Right atrium auricular region (tissue), 2 donors: ENCODE data around the gene CASKIN2. TPM values are rescaled to one million over a fixed set of nuclear protein-coding genes. Genes with fewer than 3 reads are reported as not detected.

Experiments
- DNase-seq: peaks from one replicate; pipeline ENCODE4 v3.0.0-alpha.2; 2019; ENCODE audit warnings: low spot score
- H3K27ac ChIP-seq, 2 donors: fragments of 200-600 bp; sonication (generic); 1 replicate in 1 of 2; 2 replicates in 1 of 2; pipeline ENCODE4 v1.5.1; 2016 to 2019
- H3K27me3 ChIP-seq, 2 donors: fragments of 200-600 bp; sonication (generic); one replicate each; pipeline versions ENCODE4 v1.5.1 to v1.6.0; 2017 to 2019
- H3K36me3 ChIP-seq: fragments of 200-600 bp; sonication (generic); one replicate; pipeline ENCODE4 v1.5.1; 2016
- H3K4me1 ChIP-seq, 2 donors: fragments of 200-600 bp; sonication (generic); one replicate each; pipeline versions ENCODE4 v1.5.1 to v1.6.0; 2017 to 2019
- H3K4me3 ChIP-seq, 2 donors: fragments of 200-600 bp; sonication (generic); 1 replicate in 1 of 2; 2 replicates in 1 of 2; pipeline ENCODE4 v1.5.1; 2017 to 2019; ENCODE audit warnings: mild to moderate bottlenecking in 1 of 2, moderate library complexity in 1 of 2
- H3K9me3 ChIP-seq, 2 donors: fragments of 200-600 bp; sonication (generic); one replicate each; pipeline ENCODE4 v1.5.1; 2019
- total RNA-seq, 2 donors: library from RNA; depleted of rRNA; stranded (reverse); fragments of >200 nt; gene quantifications; one replicate each; pipeline ENCODE4 v1.1.0, GENCODE V29; 2016
- TF ChIP-seq, protein P1 (sequence below), 2 donors: fragments of 200-600 bp; sonication (generic); IDR thresholded peaks; one replicate each; pipeline ENCODE4 v1.5.1; 2019; ENCODE audit warnings: antibody characterized with exemption in 2 of 2

Gene CASKIN2
- total RNA-seq, 2 donors from 2014 or later = 18.3 to 28.7 TPM

DNA sequence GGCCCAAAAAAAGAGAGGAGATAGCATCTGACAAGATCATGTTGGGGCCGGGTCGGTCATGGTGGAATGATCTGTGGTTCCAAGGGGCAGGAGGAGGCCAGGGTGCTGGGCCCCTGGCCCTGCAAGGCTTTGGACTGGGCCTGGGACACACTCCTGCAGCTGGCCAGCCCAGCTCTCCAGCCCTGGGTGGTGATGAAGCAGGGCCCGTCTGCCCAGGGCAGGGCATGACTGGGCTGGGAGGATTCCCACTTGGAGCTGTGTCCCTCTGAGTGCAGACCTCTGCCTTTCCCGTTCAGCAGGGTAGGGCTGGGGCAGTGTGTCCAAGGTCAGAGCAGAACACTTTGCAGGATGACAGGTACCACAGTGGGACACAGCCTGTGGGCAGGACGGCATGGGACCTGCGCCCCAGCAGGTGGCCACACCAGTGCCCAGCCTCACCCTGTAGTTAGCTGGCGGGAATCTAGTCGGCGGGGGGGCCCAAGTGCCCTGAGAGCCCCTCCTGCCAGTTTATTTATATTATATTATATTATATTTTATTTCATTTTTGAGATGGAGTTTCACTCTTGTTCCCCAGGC is 44.7 kb upstream of the CASKIN2 start:
- Histone ChIP-seq H3K27ac (no peak overlapping the region), H3K27me3 (no peaks in the 10 kb centered on the region), H3K36me3 (peaks cover 20% of the 10 kb centered on the region), H3K4me1 (peaks cover 0 to 10% of the 10 kb centered on the region in 2 donors), H3K4me3 (no peak overlapping the region), H3K9me3 (no peaks in the 10 kb centered on the region)
- TF ChIP-seq, protein P1, sequence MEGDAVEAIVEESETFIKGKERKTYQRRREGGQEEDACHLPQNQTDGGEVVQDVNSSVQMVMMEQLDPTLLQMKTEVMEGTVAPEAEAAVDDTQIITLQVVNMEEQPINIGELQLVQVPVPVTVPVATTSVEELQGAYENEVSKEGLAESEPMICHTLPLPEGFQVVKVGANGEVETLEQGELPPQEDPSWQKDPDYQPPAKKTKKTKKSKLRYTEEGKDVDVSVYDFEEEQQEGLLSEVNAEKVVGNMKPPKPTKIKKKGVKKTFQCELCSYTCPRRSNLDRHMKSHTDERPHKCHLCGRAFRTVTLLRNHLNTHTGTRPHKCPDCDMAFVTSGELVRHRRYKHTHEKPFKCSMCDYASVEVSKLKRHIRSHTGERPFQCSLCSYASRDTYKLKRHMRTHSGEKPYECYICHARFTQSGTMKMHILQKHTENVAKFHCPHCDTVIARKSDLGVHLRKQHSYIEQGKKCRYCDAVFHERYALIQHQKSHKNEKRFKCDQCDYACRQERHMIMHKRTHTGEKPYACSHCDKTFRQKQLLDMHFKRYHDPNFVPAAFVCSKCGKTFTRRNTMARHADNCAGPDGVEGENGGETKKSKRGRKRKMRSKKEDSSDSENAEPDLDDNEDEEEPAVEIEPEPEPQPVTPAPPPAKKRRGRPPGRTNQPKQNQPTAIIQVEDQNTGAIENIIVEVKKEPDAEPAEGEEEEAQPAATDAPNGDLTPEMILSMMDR (IDR thresholded peaks at IDR 0.05) = no peak
- no peak for DNase-seq

DNA sequence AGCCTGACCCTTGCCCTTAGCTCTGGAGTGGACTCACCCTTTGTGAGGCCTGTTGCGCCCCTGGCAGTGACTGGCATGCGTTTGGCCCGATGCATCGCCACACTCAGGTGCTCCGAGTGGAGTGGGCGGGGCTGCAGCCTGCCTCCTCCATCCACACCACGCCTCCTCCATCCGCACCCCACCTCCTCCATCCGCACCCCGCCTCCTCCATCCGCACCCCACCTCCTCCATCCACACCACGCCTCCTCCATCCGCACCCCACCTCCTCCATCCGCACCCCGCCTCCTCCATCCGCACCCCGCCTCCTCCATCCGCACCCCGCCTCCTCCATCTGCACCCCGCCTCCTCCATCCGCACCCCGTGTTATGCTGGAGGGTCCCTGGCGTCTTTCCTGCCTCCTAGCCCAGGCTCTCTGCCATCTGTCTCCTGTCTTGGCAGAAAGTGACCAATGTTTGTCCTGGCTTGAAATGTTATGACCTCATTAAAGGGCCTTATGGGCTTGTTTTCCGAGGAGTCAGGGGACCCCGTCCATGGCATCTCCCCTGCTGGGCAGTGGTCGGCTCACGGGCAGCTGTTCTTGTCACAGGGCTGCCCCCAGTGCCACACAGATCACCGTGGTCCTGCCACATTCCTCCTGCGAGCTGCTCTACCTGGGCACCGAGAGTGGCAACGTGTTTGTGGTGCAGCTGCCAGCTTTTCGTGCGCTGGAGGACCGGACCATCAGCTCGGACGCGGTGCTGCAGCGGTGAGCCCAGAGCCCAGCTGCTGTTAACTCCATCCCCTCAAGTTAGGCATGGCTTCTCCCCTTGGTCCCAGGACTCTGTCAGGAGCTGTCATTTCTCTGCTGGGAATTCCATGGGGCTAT is 43.6 kb upstream of the CASKIN2 start:
- TF ChIP-seq, protein P1 (IDR thresholded peaks at IDR 0.05) = no peak
- H3K4me1 ChIP-seq = peaks cover 0 to 10% of the 10 kb centered on the region in 2 donors
- H3K4me3 ChIP-seq = no peak overlapping the region
- H3K27ac ChIP-seq = no peak overlapping the region
- H3K36me3 ChIP-seq = peaks cover 11% of the 10 kb centered on the region
- H3K27me3 ChIP-seq = no peaks in the 10 kb centered on the region
- no peaks in the 10 kb centered on the region for H3K9me3 ChIP-seq
- no peak for DNase-seq

DNA sequence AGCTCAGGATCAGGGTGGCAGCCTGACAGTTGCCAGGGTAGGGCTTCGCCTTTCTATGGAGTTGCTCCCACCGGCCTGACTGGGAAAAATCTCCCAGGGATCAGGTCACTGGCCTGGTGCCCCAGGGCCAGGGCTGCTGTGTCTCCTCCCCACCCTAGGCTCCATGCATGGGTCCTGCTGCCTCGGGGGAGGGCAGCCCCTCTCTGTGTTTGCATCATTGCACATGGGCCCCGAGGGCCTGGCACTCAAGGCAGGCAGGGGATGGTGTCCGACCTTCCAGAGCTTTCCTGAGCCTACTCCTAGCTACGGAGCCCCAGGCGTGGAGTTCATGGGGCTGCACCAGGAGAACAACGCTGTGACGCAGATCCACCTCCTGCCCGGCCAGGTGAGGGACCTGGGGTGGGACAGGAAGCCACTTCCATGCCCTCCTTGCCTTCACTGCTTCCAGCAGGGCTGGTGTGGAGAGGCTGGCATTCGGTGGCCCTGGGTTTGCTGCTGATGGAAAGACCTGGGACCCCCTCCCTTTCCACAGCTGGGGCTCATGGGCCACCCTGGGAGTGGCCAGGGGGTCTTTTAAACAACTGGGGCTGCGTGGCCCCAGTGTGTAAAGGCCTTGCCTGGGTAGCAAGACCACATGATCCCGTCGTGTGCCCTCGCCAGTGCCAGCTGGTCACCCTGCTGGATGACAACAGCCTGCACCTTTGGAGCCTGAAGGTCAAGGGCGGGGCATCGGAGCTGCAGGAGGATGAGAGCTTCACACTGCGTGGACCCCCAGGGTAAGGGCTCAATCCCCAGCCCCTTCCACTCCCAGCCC is 42.7 kb upstream of the CASKIN2 start:
- H3K36me3 ChIP-seq = peaks cover 2% of the 10 kb centered on the region
- H3K4me1 ChIP-seq = peaks cover 0 to 15% of the 10 kb centered on the region in 2 donors
- no peak for DNase-seq
- TF ChIP-seq, protein P1 (IDR thresholded peaks at IDR 0.05) = no peak
- no peaks in the 10 kb centered on the region for H3K27me3 ChIP-seq
- no peaks in the 10 kb centered on the region for H3K9me3 ChIP-seq
- H3K27ac ChIP-seq = no peak overlapping the region
- no peak overlapping the region for H3K4me3 ChIP-seq

DNA sequence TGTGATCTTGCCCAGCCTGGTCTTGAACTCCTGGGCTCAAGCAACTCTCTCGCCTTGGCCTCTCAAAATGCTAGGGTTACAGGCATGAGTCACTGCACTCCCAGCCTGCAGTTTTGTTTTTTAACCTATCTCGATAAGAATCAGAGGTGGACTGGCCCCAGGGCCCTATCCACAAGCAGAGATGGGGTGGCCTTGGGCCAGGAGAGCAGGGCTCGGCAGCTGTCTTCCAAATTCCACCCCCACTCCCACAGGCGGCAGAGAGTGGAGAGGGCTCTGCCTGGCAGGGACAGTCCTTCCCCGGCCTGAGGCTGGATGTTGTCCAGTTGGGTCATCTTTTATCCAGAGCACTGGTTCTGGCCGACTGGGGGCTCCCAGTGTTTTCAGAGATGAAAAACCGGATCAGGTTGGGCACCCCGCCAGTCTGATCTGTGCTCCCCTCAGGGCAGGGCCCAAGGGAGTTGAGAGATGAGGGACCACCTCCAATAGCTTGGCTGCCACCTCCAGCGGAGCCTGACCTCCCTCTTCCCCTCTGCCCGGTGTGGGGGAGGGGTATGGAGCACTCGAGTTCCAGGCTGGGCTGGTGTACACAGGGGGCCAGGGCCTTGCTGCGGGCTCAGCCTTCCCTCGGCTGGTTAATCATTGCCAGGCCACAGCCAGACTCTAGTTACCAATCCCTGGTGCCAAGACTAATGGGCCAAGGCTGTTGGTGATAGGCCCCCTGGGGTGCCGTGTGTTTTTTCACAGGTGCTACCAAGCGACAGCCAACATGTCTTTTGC is 41.9 kb upstream of the CASKIN2 start:
- no peaks in the 10 kb centered on the region for H3K9me3 ChIP-seq
- no peak overlapping the region for H3K4me3 ChIP-seq
- no peaks in the 10 kb centered on the region for H3K27me3 ChIP-seq
- H3K4me1 ChIP-seq = peaks cover 0 to 19% of the 10 kb centered on the region in 2 donors
- no peak for DNase-seq
- peak overlapping the region in 1 of 2 donors; percentile 29 for H3K27ac ChIP-seq
- H3K36me3 ChIP-seq = no peaks in the 10 kb centered on the region
- TF ChIP-seq, protein P1 (IDR thresholded peaks at IDR 0.05) = no peak

DNA sequence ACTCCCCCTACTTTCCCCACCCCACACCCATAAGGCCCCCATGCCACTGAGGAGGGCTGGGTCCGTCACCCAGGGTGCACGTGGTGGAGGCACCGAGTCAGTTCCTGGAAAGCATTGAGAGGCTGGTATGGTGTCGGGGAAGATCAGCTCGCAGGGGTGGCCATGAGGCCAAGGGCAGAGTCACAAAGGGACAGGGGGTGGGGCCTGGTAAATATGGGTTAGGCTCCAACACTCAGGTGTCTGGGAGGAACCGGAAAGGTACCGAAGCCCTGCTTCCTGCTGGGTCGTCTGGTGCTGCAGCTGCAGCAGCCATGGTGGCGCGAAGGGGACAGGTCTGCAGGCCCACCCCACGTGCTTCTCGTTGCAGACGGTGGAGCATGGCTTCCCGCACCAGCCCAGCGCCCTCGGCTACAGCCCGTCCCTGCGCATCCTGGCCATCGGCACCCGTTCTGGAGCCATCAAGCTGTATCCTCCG is 40.4 kb upstream of the CASKIN2 start:
- peaks cover 0 to 19% of the 10 kb centered on the region in 2 donors for H3K4me1 ChIP-seq
- no peak for DNase-seq
- H3K9me3 ChIP-seq = no peaks in the 10 kb centered on the region
- no peak overlapping the region for H3K4me3 ChIP-seq
- TF ChIP-seq, protein P1 (IDR thresholded peaks at IDR 0.05) = no peak
- H3K27me3 ChIP-seq = no peaks in the 10 kb centered on the region
- no peak overlapping the region for H3K27ac ChIP-seq
- H3K36me3 ChIP-seq = no peaks in the 10 kb centered on the region
